H9 (cell line): ENCODE data around the gene SMARCA2. TPM values are rescaled to one million over a fixed set of nuclear protein-coding genes. Genes with fewer than 3 reads are reported as not detected.

Experiments used
- DNase-seq: peaks from one replicate; pipeline ENCODE4 v3.0.0-alpha.2; 2017
- H2AFZ ChIP-seq: one replicate; pipeline ENCODE4 v1.6.1; 2013; ENCODE audit warnings: mild to moderate bottlenecking, low read length, control low read depth, moderate library complexity
- H2AK5ac ChIP-seq: 2 replicates; pipeline ENCODE4 v1.6.1; 2013; ENCODE audit warnings: low read length, control low read depth, mixed read lengths; ENCODE audit not compliant: insufficient read length
- H2BK120ac ChIP-seq: one replicate; pipeline ENCODE4 v1.6.1; 2013; ENCODE audit warnings: low read depth, mild to moderate bottlenecking, low read length, control low read depth, inconsistent platforms; ENCODE audit not compliant: poor library complexity, severe bottlenecking
- H2BK12ac ChIP-seq: 2 replicates; pipeline ENCODE4 v1.6.1; 2013; ENCODE audit warnings: low read length, control low read depth, mixed read lengths, low read depth; ENCODE audit not compliant: insufficient read length
- H2BK15ac ChIP-seq: 2 replicates; pipeline ENCODE4 v1.6.1; 2013; ENCODE audit warnings: low read depth, low read length, control low read depth
- H2BK20ac ChIP-seq: one replicate; pipeline ENCODE4 v1.6.1; 2013; ENCODE audit warnings: low read depth, mild to moderate bottlenecking, low read length, control low read depth, inconsistent platforms; ENCODE audit not compliant: poor library complexity, severe bottlenecking
- H2BK5ac ChIP-seq: 2 replicates; pipeline ENCODE4 v1.6.1; 2013; ENCODE audit warnings: low read length, control low read depth, mixed read lengths; ENCODE audit not compliant: insufficient read length
- H3K14ac ChIP-seq: 2 replicates; pipeline ENCODE4 v1.6.1; 2013; ENCODE audit warnings: low read length, control low read depth; ENCODE audit not compliant: insufficient read depth
- H3K18ac ChIP-seq: 2 replicates; pipeline ENCODE4 v1.6.1; 2013; ENCODE audit warnings: low read depth, mild to moderate bottlenecking, mixed read lengths, low read length, control low read depth; ENCODE audit not compliant: insufficient read length
- H3K23ac ChIP-seq: 2 replicates; pipeline ENCODE4 v1.6.1; 2013; ENCODE audit warnings: low read length, control low read depth, mixed read lengths, low read depth; ENCODE audit not compliant: insufficient read length
- H3K23me2 ChIP-seq: 2 replicates; pipeline ENCODE4 v1.6.1; 2013; ENCODE audit warnings: low read depth, mild to moderate bottlenecking, mixed read lengths, low read length, control low read depth; ENCODE audit not compliant: insufficient read length, poor library complexity, severe bottlenecking
- H3K27ac ChIP-seq: 2 replicates; pipeline ENCODE4 v1.5.1; 2013; ENCODE audit warnings: low read length, control low read depth, mixed read lengths, low read depth; ENCODE audit not compliant: insufficient read length
- H3K27me3 ChIP-seq: 2 replicates; pipeline ENCODE4 v1.6.1; 2013; ENCODE audit warnings: low read length, control low read depth, inconsistent platforms; ENCODE audit not compliant: insufficient read depth
- H3K4ac ChIP-seq: 2 replicates; pipeline ENCODE4 v1.6.1; 2013; ENCODE audit warnings: low read depth, mild to moderate bottlenecking, control low read depth, inconsistent platforms, low read length, moderate library complexity
- H3K4me1 ChIP-seq: 2 replicates; pipeline ENCODE4 v1.6.1; 2013; ENCODE audit warnings: low read length, control low read depth, inconsistent platforms; ENCODE audit not compliant: insufficient read depth
- H3K4me2 ChIP-seq: 2 replicates; pipeline ENCODE4 v1.6.1; 2013; ENCODE audit warnings: low read length, control low read depth, mixed read lengths; ENCODE audit not compliant: insufficient read length, insufficient read depth
- H3K56ac ChIP-seq: 2 replicates; pipeline ENCODE4 v1.6.1; 2013; ENCODE audit warnings: low read depth, mild to moderate bottlenecking, mixed read lengths, low read length, control low read depth; ENCODE audit not compliant: insufficient read length
- H3K79me1 ChIP-seq: 2 replicates; pipeline ENCODE4 v1.6.1; 2013; ENCODE audit warnings: low read depth, mild to moderate bottlenecking, moderate library complexity, low read length, control low read depth, inconsistent platforms; ENCODE audit not compliant: insufficient read depth, poor library complexity, severe bottlenecking
- H3K79me2 ChIP-seq: 2 replicates; pipeline ENCODE4 v1.6.1; 2013; ENCODE audit warnings: low read length, control low read depth, inconsistent platforms; ENCODE audit not compliant: insufficient read depth
- H3K9ac ChIP-seq: 2 replicates; pipeline ENCODE4 v1.6.1; 2013; ENCODE audit warnings: low read length, control low read depth, mixed read lengths; ENCODE audit not compliant: insufficient read length; ENCODE audit errors: extremely low read depth
- H3K9me3 ChIP-seq: one replicate; pipeline ENCODE4 v1.6.1; 2013; ENCODE audit warnings: low read depth, low read length, inconsistent platforms; ENCODE audit not compliant: control insufficient read depth
- H3T11ph ChIP-seq: one replicate; pipeline ENCODE4 v1.6.1; 2013; ENCODE audit warnings: mild to moderate bottlenecking, low read length, control low read depth, inconsistent platforms
- H4K20me1 ChIP-seq: one replicate; pipeline ENCODE4 v1.6.1; 2013; ENCODE audit not compliant: control insufficient read depth, insufficient read length, insufficient read depth
- H4K5ac ChIP-seq: 2 replicates; pipeline ENCODE4 v1.6.1; 2013; ENCODE audit warnings: low read depth, mild to moderate bottlenecking, mixed read lengths, low read length, control low read depth; ENCODE audit not compliant: insufficient read length
- H4K8ac ChIP-seq: replicated peaks from 2 replicates; pipeline ENCODE4 v1.6.1; 2013; ENCODE audit warnings: low read length, control low read depth, mixed read lengths, low read depth; ENCODE audit not compliant: insufficient read length
- H4K91ac ChIP-seq: 2 replicates; pipeline ENCODE4 v1.6.1; 2013; ENCODE audit warnings: low read depth, mild to moderate bottlenecking, moderate library complexity, mixed read lengths, low read length, control low read depth; ENCODE audit not compliant: insufficient read length
- H3K27ac Mint-ChIP-seq, 3 experiments: 2 replicates in 2 of 3; 3 replicates in 1 of 3; pipeline ENCODE4 v1.8.0; 2020 to 2021; ENCODE audit warnings: mixed read lengths in 3 of 3, mild to moderate bottlenecking in 1 of 3, moderate library complexity in 1 of 3
- H3K27me3 Mint-ChIP-seq: 2 replicates; pipeline ENCODE4 v1.8.0; 2021; ENCODE audit warnings: low read depth, mild to moderate bottlenecking, moderate library complexity, mixed read lengths
- H3K36me3 Mint-ChIP-seq, 3 experiments: 2 replicates in 2 of 3; 3 replicates in 1 of 3; pipeline ENCODE4 v1.8.0; 2020 to 2021; ENCODE audit warnings: low read depth in 3 of 3, mixed read lengths in 3 of 3; ENCODE audit not compliant: insufficient read depth in 1 of 3
- H3K4me1 Mint-ChIP-seq, 2 experiments: 2 replicates each; pipeline ENCODE4 v1.8.0; 2020; ENCODE audit warnings: mixed read lengths in 2 of 2
- H3K4me3 Mint-ChIP-seq, 2 experiments: 2 replicates in 1 of 2; 3 replicates in 1 of 2; pipeline ENCODE4 v1.8.0; 2020 to 2021; ENCODE audit warnings: mild to moderate bottlenecking in 2 of 2, mixed read lengths in 2 of 2, moderate library complexity in 1 of 2
- H3K9me3 Mint-ChIP-seq, 2 experiments: 2 replicates in 1 of 2; 3 replicates in 1 of 2; pipeline ENCODE4 v1.8.0; 2020; ENCODE audit warnings: mild to moderate bottlenecking in 2 of 2, mixed read lengths in 2 of 2, moderate library complexity in 1 of 2
- WGBS: extraction: QIAGEN DNeasy Blood & Tissue Kit; methylation state at CpG from one replicate; pipeline ENCODE4 v1.1.7; 2013; ENCODE audit warnings: missing lambda C conversion rate, low lambda C conversion rate, mixed read lengths; ENCODE audit not compliant: insufficient read length; ENCODE audit errors: extremely low coverage; 5-methylcytosine and 5-hydroxymethylcytosine counted together
- total RNA-seq: library from RNA; stranded (reverse); gene quantifications from 2 replicates; pipeline ENCODE4 v1.2.1, GENCODE V29; 2021
- TF ChIP-seq, protein P1 (sequence below): fragments of 200-600 bp; sonication (generic); conservative IDR thresholded peaks from 3 replicates; pipeline ENCODE4 v1.8.0; 2021; ENCODE audit warnings: antibody characterized with exemption, mild to moderate bottlenecking

The SMARCA2 gene
- total RNA-seq, 1 experiment from 2014 or later, result 15.3 TPM

DNA sequence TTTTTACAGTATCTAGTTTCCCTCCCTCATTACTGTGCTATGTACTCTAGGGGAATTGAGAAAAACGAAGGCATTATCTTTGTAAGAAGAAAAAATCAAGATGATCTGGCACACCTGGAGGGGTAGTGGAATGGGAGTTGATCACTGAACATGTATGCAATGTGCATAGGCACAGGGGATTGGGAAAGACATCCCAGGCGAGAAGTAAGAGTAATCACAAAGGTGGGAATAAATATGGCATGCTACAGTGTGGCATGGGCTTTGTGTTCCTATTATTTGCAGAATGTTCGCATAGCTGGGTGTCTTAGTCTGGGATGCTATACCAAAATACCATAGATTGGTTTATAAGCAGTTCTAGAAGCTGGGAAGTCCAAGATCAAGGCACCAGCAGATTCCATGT, 130.6 kb downstream of the SMARCA2 start:
- H3K18ac ChIP-seq, result no peak overlapping the region
- no peak overlapping the region for H2BK12ac ChIP-seq
- 0 out of 2 replicates have a peak, but pooled peaks cover 2% of the 10 kb centered on the region for H3K4me1 ChIP-seq
- Mint-ChIP-seq H3K27ac (no peak overlapping the region), H3K9me3 (peaks cover 3 to 7% of the 10 kb centered on the region in 2 experiments; a peak in 4 of 5 replicates), H3K27me3 (no peaks in the 10 kb centered on the region), H3K4me3 (no peak overlapping the region), H3K4me1 (peaks cover 17 to 23% of the 10 kb centered on the region in 2 experiments), H3K36me3 (peaks cover 2 to 6% (median 4%) of the 10 kb centered on the region in 3 experiments; a peak in 5 of 7 replicates)
- no peaks in the 10 kb centered on the region for H3K9me3 ChIP-seq
- no peaks in the 10 kb centered on the region for H3K79me1 ChIP-seq
- H3K4me2 ChIP-seq, result no peak overlapping the region
- no peak overlapping the region for H4K8ac ChIP-seq
- H3K23me2 ChIP-seq, result no peaks in the 10 kb centered on the region
- H3K4ac ChIP-seq, result no peak overlapping the region
- no peak overlapping the region for H3K27ac ChIP-seq
- no peak overlapping the region for H2BK120ac ChIP-seq
- no peak overlapping the region for H4K5ac ChIP-seq
- H3T11ph ChIP-seq, result no peak overlapping the region
- H4K20me1 ChIP-seq, result no peaks in the 10 kb centered on the region
- H3K56ac ChIP-seq, result no peak overlapping the region
- H3K23ac ChIP-seq, result no peak overlapping the region
- no peaks in the 10 kb centered on the region for H3K27me3 ChIP-seq
- DNase-seq, result no peak
- H3K9ac ChIP-seq, result no peak overlapping the region
- no peak overlapping the region for H2AFZ ChIP-seq
- WGBS, result no CpG with 5 or more reads among the region's 3 CpGs
- H2BK15ac ChIP-seq, result no peak overlapping the region
- H3K14ac ChIP-seq, result no peak overlapping the region
- H3K79me2 ChIP-seq, result no peaks in the 10 kb centered on the region
- no peak overlapping the region for H2AK5ac ChIP-seq
- no peak overlapping the region for H2BK5ac ChIP-seq
- TF ChIP-seq, protein P1, sequence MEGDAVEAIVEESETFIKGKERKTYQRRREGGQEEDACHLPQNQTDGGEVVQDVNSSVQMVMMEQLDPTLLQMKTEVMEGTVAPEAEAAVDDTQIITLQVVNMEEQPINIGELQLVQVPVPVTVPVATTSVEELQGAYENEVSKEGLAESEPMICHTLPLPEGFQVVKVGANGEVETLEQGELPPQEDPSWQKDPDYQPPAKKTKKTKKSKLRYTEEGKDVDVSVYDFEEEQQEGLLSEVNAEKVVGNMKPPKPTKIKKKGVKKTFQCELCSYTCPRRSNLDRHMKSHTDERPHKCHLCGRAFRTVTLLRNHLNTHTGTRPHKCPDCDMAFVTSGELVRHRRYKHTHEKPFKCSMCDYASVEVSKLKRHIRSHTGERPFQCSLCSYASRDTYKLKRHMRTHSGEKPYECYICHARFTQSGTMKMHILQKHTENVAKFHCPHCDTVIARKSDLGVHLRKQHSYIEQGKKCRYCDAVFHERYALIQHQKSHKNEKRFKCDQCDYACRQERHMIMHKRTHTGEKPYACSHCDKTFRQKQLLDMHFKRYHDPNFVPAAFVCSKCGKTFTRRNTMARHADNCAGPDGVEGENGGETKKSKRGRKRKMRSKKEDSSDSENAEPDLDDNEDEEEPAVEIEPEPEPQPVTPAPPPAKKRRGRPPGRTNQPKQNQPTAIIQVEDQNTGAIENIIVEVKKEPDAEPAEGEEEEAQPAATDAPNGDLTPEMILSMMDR, result no peak
- no peak overlapping the region for H4K91ac ChIP-seq
- no peak overlapping the region for H2BK20ac ChIP-seq
